Panc1 (cell line): ENCODE measurements around the gene CCM2.

Experiments
- CTCF ChIP-seq: fragments of 450-650 bp; IDR thresholded peaks from 2 replicates; pipeline ENCODE4 v1.5.1; 2017; ENCODE audit warnings: mild to moderate bottlenecking
- POLR2AphosphoS5 ChIP-seq: IDR thresholded peaks from 2 replicates; pipeline ENCODE4 v1.6.1; 2012; ENCODE audit warnings: mild to moderate bottlenecking, low read depth, low read length, moderate library complexity
- SIN3A ChIP-seq: IDR thresholded peaks from 2 replicates; pipeline ENCODE4 v1.6.1; 2012; ENCODE audit warnings: low read depth, mild to moderate bottlenecking, low read length, moderate library complexity, borderline replicate concordance; ENCODE audit not compliant: insufficient read depth
- TF ChIP-seq, protein P1 (sequence below), 2 experiments: IDR thresholded peaks; 2 replicates each; pipeline ENCODE4 v1.6.1; 2011 to 2012; ENCODE audit warnings: low read depth in 2 of 2, control low read depth in 1 of 2, low read length in 1 of 2, mild to moderate bottlenecking in 1 of 2, moderate library complexity in 1 of 2; ENCODE audit not compliant: insufficient read depth in 1 of 2

DNA sequence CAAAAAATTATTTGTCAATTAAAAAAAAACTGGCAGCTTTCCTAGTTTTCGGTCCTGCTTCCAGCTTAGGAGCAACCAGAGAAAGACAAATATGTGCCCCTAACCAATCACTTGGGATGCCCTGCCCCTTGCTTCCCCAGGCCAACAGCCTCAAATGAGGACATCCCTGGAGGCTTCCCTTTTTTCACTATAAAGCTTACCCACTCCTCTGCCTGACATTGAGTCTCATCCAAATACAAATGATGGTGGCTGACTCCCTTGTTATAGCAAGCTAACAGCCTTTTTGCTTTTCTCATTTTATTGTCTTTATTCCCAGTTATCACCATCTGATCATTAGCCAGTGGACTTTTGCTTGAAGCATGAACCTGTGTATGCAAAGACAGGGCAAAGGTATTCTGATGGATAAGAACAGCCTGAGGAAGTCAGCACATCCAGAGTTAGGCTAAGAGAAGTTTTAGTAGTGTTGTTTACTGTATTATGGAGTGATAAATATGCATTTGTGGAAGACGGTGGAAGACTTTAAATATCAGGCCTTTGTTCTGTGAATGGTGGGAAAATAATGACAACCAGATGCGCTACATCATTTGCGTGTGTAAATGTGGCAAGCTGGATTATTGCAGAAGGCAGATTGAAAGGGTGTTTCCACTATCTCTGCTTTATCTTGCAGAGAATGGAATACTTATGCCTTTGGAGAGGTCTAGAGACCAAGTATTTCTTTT is 1.7 kb upstream of the CCM2 start:
- no peak for TF ChIP-seq CTCF
- no peak for TF ChIP-seq POLR2AphosphoS5
- no peak for TF ChIP-seq SIN3A
- TF ChIP-seq, protein P1, sequence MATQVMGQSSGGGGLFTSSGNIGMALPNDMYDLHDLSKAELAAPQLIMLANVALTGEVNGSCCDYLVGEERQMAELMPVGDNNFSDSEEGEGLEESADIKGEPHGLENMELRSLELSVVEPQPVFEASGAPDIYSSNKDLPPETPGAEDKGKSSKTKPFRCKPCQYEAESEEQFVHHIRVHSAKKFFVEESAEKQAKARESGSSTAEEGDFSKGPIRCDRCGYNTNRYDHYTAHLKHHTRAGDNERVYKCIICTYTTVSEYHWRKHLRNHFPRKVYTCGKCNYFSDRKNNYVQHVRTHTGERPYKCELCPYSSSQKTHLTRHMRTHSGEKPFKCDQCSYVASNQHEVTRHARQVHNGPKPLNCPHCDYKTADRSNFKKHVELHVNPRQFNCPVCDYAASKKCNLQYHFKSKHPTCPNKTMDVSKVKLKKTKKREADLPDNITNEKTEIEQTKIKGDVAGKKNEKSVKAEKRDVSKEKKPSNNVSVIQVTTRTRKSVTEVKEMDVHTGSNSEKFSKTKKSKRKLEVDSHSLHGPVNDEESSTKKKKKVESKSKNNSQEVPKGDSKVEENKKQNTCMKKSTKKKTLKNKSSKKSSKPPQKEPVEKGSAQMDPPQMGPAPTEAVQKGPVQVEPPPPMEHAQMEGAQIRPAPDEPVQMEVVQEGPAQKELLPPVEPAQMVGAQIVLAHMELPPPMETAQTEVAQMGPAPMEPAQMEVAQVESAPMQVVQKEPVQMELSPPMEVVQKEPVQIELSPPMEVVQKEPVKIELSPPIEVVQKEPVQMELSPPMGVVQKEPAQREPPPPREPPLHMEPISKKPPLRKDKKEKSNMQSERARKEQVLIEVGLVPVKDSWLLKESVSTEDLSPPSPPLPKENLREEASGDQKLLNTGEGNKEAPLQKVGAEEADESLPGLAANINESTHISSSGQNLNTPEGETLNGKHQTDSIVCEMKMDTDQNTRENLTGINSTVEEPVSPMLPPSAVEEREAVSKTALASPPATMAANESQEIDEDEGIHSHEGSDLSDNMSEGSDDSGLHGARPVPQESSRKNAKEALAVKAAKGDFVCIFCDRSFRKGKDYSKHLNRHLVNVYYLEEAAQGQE (IDR thresholded peaks at IDR 0.05; ENCODE audit: insufficient read depth in 1 of 2, low read depth in 2 of 2, low read length in 1 of 2): no peak
